SU-DHL-6 (cell line): ENCODE results near the gene USP31.

Experiments
- H2AFZ ChIP-seq: fragments of 200-600 bp; sonication (generic); 2 replicates; pipeline ENCODE4 v1.6.1; 2014; ENCODE audit warnings: low read depth, mild to moderate bottlenecking, moderate library complexity, mixed read lengths, antibody characterized with exemption, low read length; ENCODE audit not compliant: severe bottlenecking
- H3F3A ChIP-seq: fragments of 200-600 bp; shearing (Covaris generic); 2 replicates; pipeline ENCODE4 v1.6.0; 2016; ENCODE audit warnings: antibody characterized with exemption, mild to moderate bottlenecking; ENCODE audit not compliant: insufficient read depth
- H3K27ac ChIP-seq: fragments of 200-600 bp; sonication (generic); 2 replicates; pipeline ENCODE4 v1.5.1; 2016; ENCODE audit warnings: low read depth, mild to moderate bottlenecking, low read length, moderate library complexity, mixed read lengths
- H3K27me3 ChIP-seq: fragments of 200-600 bp; sonication (generic), shearing (Covaris generic); 2 replicates; pipeline ENCODE4 v1.6.0; 2014; ENCODE audit warnings: mild to moderate bottlenecking, low read length
- H3K36me3 ChIP-seq: fragments of 200-600 bp; sonication (generic); 2 replicates; pipeline ENCODE4 v1.6.1; 2014; ENCODE audit warnings: mild to moderate bottlenecking, low read length, mixed read lengths
- H3K4me2 ChIP-seq: fragments of 300-600, 200-600 bp; shearing (Covaris generic), sonication (generic); 2 replicates; pipeline ENCODE4 v1.6.0; 2014; ENCODE audit warnings: low read length, low read depth, mild to moderate bottlenecking; ENCODE audit not compliant: poor library complexity, severe bottlenecking
- H3K4me3 ChIP-seq: fragments of 200-600 bp; sonication (generic); 2 replicates; pipeline ENCODE4 v1.5.1; 2014; ENCODE audit warnings: antibody characterized with exemption, low read length, mild to moderate bottlenecking, mixed read lengths; ENCODE audit not compliant: insufficient read depth, poor library complexity, severe bottlenecking
- H3K79me2 ChIP-seq: fragments of 200-600 bp; sonication (generic); 2 replicates; pipeline ENCODE4 v1.6.1; 2014; ENCODE audit warnings: mild to moderate bottlenecking, low read length, moderate library complexity; ENCODE audit not compliant: insufficient read depth
- H3K9ac ChIP-seq: fragments of 200-600 bp; sonication (generic); 2 replicates; pipeline ENCODE4 v1.7.0; 2014; ENCODE audit warnings: mild to moderate bottlenecking, low read length
- H3K9me2 ChIP-seq: fragments of 200-600 bp; sonication (generic); replicated peaks from 2 replicates; pipeline ENCODE4 v1.6.1; 2014; ENCODE audit warnings: low read length; ENCODE audit not compliant: insufficient read depth
- H3K9me3 ChIP-seq: fragments of 200-600 bp; sonication (generic); 2 replicates; pipeline ENCODE4 v1.6.1; 2014; ENCODE audit warnings: low read length, mixed read lengths; ENCODE audit not compliant: insufficient read depth
- H4K20me1 ChIP-seq: fragments of 200-600 bp; sonication (generic); 2 replicates; pipeline ENCODE4 v1.6.1; 2014; ENCODE audit warnings: low read depth, mild to moderate bottlenecking, antibody characterized with exemption, low read length, moderate library complexity, mixed read lengths
- EZH2phosphoT487 ChIP-seq: fragments of 200-600 bp; sonication (generic), shearing (Covaris generic); conservative IDR thresholded peaks from 2 replicates; pipeline ENCODE4 v1.6.1; 2018; ENCODE audit warnings: mild to moderate bottlenecking, antibody characterized with exemption, low read length, moderate library complexity, mixed read lengths
- TF ChIP-seq, protein P1 (sequence below): fragments of 200-600 bp; sonication (generic); IDR thresholded peaks from one replicate; pipeline ENCODE4 v1.5.1; 2017; ENCODE audit warnings: antibody characterized with exemption, mild to moderate bottlenecking, low read length, moderate library complexity; ENCODE audit not compliant: insufficient read depth, poor library complexity, severe bottlenecking

USP31 gene

DNA sequence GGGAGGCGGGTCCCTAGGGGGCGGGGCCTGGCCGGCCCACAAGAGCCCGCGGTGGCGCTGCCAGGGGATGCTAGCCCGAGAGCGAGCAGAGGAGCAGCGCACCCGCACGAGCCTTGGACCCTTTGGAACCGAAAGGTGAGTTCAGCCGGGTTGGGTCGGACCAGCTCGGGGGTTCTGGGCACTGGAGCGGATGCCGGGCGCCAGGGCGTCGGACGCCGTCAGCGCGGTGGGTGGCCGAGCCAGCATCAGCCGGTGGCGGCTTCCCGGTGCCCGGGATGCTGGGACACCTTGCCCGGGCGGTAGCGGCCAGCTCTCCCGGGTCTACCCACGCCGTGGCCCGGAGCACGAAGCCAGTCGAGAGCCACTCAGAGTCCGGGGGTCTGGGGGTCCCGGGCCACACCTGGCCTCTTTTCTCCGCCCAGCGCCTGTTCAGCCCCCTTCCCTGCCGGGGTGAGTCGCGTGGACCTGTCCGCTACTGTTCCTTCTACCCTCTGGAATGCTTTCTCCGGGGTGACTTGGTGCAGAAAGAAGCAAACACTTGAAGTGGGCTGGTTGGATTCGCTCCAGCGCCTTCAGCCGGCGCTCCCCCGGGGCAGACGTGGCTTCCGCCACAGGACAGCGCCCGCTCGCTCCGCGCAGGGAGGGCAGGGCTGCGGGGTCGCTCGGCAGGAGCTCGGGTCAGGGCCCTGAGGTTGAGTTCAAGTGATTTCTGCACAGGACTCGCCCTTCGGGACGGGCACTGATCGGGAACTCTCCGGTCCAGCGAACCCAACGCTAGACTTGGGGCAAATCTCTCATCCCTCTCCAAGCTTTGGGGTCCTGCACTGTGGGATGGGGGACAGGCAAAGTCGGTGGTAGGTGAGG lies 33.7 kb upstream of the USP31 start, which contains the start of gene SCNN1G:
Gene SCNN1G (plus strand): TSS at position 67 of the 864 bp plus-strand sequence. CDS start 3,527 bp downstream, outside the sequence.
- H3F3A ChIP-seq = peaks cover 8% of the 10 kb centered on the region; the same call in 1 of the 2 replicates
- H3K4me2 ChIP-seq = peak within 1 kb of the TSS; percentile 55
- no peaks in the 10 kb centered on the region for H3K9me3 ChIP-seq
- H3K79me2 ChIP-seq = no peaks in the 10 kb centered on the region
- TF ChIP-seq EZH2phosphoT487 = no peak
- TF ChIP-seq, protein P1, sequence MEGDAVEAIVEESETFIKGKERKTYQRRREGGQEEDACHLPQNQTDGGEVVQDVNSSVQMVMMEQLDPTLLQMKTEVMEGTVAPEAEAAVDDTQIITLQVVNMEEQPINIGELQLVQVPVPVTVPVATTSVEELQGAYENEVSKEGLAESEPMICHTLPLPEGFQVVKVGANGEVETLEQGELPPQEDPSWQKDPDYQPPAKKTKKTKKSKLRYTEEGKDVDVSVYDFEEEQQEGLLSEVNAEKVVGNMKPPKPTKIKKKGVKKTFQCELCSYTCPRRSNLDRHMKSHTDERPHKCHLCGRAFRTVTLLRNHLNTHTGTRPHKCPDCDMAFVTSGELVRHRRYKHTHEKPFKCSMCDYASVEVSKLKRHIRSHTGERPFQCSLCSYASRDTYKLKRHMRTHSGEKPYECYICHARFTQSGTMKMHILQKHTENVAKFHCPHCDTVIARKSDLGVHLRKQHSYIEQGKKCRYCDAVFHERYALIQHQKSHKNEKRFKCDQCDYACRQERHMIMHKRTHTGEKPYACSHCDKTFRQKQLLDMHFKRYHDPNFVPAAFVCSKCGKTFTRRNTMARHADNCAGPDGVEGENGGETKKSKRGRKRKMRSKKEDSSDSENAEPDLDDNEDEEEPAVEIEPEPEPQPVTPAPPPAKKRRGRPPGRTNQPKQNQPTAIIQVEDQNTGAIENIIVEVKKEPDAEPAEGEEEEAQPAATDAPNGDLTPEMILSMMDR = peak; percentile 40
- peak within 1 kb of the TSS; percentile 24 for H2AFZ ChIP-seq
- no peaks in the 10 kb centered on the region for H3K9me2 ChIP-seq
- no peaks in the 10 kb centered on the region for H3K36me3 ChIP-seq
- H3K27me3 ChIP-seq = no peaks in the 10 kb centered on the region
- H3K27ac ChIP-seq = no peak within 1 kb of the TSS
- peak within 1 kb of the TSS; percentile 36; the same call in 1 of the 2 replicates for H3K9ac ChIP-seq
- no peaks in the 10 kb centered on the region for H4K20me1 ChIP-seq
- peak within 1 kb of the TSS; percentile 46 for H3K4me3 ChIP-seq

DNA sequence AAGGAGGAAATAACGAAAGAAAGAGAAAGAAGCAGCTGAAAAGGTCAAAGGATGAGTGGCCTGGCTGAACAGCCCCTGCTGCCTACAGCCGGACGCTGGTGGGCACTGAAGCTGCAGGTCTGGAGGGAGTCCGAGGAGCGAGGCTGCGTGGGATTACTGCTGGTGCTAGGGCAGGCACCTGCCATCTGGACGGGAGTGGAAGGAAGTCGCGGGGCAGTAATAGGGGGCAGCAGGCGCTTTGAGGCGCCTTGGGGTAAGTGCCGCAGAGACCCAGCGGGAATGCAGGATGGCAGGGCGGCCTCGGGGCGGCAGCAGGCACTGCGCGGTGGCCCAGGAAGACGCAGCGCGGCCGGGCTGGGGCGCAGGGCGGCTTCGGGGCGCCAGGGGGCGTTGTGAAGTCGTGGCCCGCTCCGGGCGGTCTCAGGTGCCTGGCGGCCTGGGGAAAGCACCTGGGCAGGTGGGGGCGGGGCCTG lies 33.0 kb upstream of the USP31 start:
- Histone ChIP-seq H3K9me3 (no peaks in the 10 kb centered on the region), H4K20me1 (no peaks in the 10 kb centered on the region), H3F3A (peaks cover 8% of the 10 kb centered on the region; the same call in 1 of the 2 replicates), H3K4me2 (peak overlapping the region; percentile 55), H3K27me3 (no peaks in the 10 kb centered on the region), H3K36me3 (no peaks in the 10 kb centered on the region), H3K4me3 (peak overlapping the region; percentile 37), H3K79me2 (no peaks in the 10 kb centered on the region), H3K9ac (peak overlapping the region; percentile 33; the same call in 1 of the 2 replicates), H3K9me2 (no peaks in the 10 kb centered on the region), H2AFZ (no peak overlapping the region), H3K27ac (no peak overlapping the region)
- TF ChIP-seq EZH2phosphoT487 = no peak
- TF ChIP-seq, protein P1 = peak; percentile 95

DNA sequence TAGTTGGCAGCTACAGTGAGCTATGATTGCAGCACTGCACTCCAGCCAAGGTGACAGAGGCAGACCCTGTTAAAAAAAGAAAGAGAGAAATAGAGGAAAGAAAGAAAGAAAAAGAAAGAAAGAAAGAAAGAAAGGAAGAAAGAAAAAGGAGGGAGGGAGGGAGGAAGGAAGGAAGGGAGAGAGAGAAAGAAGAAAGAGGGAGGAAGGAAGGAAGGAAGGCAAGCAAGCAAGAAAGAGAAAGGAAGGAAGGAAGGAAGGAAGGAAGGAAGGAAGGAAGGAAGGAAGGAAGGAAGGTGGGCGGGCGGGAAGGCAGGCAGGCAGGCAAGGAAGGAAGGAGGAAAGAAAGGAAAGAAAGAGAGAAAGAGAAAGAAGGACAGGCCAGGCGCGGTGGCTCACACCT lies 32.3 kb upstream of the USP31 start:
- no peaks in the 10 kb centered on the region for H4K20me1 ChIP-seq
- H3K36me3 ChIP-seq = no peaks in the 10 kb centered on the region
- no peaks in the 10 kb centered on the region for H3K79me2 ChIP-seq
- no peak overlapping the region for H2AFZ ChIP-seq
- H3K4me2 ChIP-seq = no peak overlapping the region
- TF ChIP-seq, protein P1 = no peak
- no peak for TF ChIP-seq EZH2phosphoT487
- H3K4me3 ChIP-seq = no peak overlapping the region
- no peak overlapping the region for H3K9ac ChIP-seq
- peaks cover 8% of the 10 kb centered on the region; the same call in 1 of the 2 replicates for H3F3A ChIP-seq
- no peaks in the 10 kb centered on the region for H3K27me3 ChIP-seq
- no peaks in the 10 kb centered on the region for H3K9me3 ChIP-seq
- H3K27ac ChIP-seq = no peak overlapping the region
- no peaks in the 10 kb centered on the region for H3K9me2 ChIP-seq
